Right atrium auricular region (tissue), 2 donors: ENCODE data around the gene SLC39A6. TPM values are rescaled to one million over a fixed set of nuclear protein-coding genes. Genes with fewer than 3 reads are reported as not detected.
"Not testable (repeated sequence)": the region's sequence is repeated elsewhere in the genome, so short reads cannot be mapped to it uniquely, and the experiment has no call there.

ENCODE experiments used
- DNase-seq: peaks from one replicate; pipeline ENCODE4 v3.0.0-alpha.2; 2019; ENCODE audit warnings: low spot score
- H3K27ac ChIP-seq, 2 donors: fragments of 200-600 bp; sonication (generic); 1 replicate in 1 of 2; 2 replicates in 1 of 2; pipeline ENCODE4 v1.5.1; 2016 to 2019
- H3K27me3 ChIP-seq, 2 donors: fragments of 200-600 bp; sonication (generic); one replicate each; pipeline versions ENCODE4 v1.5.1 to v1.6.0; 2017 to 2019
- H3K36me3 ChIP-seq: fragments of 200-600 bp; sonication (generic); one replicate; pipeline ENCODE4 v1.5.1; 2016
- H3K4me1 ChIP-seq, 2 donors: fragments of 200-600 bp; sonication (generic); one replicate each; pipeline versions ENCODE4 v1.5.1 to v1.6.0; 2017 to 2019
- H3K4me3 ChIP-seq, 2 donors: fragments of 200-600 bp; sonication (generic); 1 replicate in 1 of 2; 2 replicates in 1 of 2; pipeline ENCODE4 v1.5.1; 2017 to 2019; ENCODE audit warnings: mild to moderate bottlenecking in 1 of 2, moderate library complexity in 1 of 2
- H3K9me3 ChIP-seq, 2 donors: fragments of 200-600 bp; sonication (generic); one replicate each; pipeline ENCODE4 v1.5.1; 2019
- CTCF ChIP-seq, 2 donors: fragments of 200-600 bp; sonication (generic); IDR thresholded peaks; one replicate each; pipeline ENCODE4 v1.5.1; 2019; ENCODE audit warnings: antibody characterized with exemption in 2 of 2
- total RNA-seq, 2 donors: library from RNA; depleted of rRNA; stranded (reverse); fragments of >200 nt; gene quantifications; one replicate each; pipeline ENCODE4 v1.1.0, GENCODE V29; 2016

SLC39A6 gene
- total RNA-seq, 2 donors from 2014 or later = 15.9 to 20.0 TPM

GRCh38 chr18:36094431-36094830 is 34.7 kb downstream of the SLC39A6 start:
- no peaks in the 10 kb centered on the region for H3K36me3 ChIP-seq
- no peak for TF ChIP-seq CTCF (IDR thresholded peaks at IDR 0.05)
- no peaks in the 10 kb centered on the region for H3K9me3 ChIP-seq
- no peak overlapping the region for H3K4me3 ChIP-seq
- DNase-seq = no peak
- H3K27ac ChIP-seq = no peak overlapping the region
- H3K4me1 ChIP-seq = no peaks in the 10 kb centered on the region
- no peaks in the 10 kb centered on the region for H3K27me3 ChIP-seq

GRCh38 chr18:36092116-36092515 is 37.0 kb downstream of the SLC39A6 start:
- not testable (repeated sequence) for H3K27me3 ChIP-seq, H3K36me3 ChIP-seq, H3K4me3 ChIP-seq, DNase-seq, H3K4me1 ChIP-seq, H3K9me3 ChIP-seq, H3K27ac ChIP-seq

GRCh38 chr18:36089001-36089400 is 40.1 kb downstream of the SLC39A6 start:
- Histone ChIP-seq H3K9me3 (no peaks in the 10 kb centered on the region), H3K27ac (no peak overlapping the region), H3K27me3 (no peaks in the 10 kb centered on the region), H3K36me3 (no peaks in the 10 kb centered on the region), H3K4me1 (no peaks in the 10 kb centered on the region), H3K4me3 (no peak overlapping the region)
- DNase-seq = no peak
- no peak for TF ChIP-seq CTCF (IDR thresholded peaks at IDR 0.05)

GRCh38 chr18:36088256-36088655 is 40.9 kb downstream of the SLC39A6 start:
- H3K4me3 ChIP-seq = no peak overlapping the region
- no peak for TF ChIP-seq CTCF (IDR thresholded peaks at IDR 0.05)
- H3K4me1 ChIP-seq = no peaks in the 10 kb centered on the region
- no peak overlapping the region for H3K27ac ChIP-seq
- H3K9me3 ChIP-seq = no peaks in the 10 kb centered on the region
- no peak for DNase-seq
- H3K36me3 ChIP-seq = no peaks in the 10 kb centered on the region
- no peaks in the 10 kb centered on the region for H3K27me3 ChIP-seq

GRCh38 chr18:36086186-36086585 is 43.0 kb downstream of the SLC39A6 start:
- no peaks in the 10 kb centered on the region for H3K4me1 ChIP-seq
- DNase-seq = no peak
- no peaks in the 10 kb centered on the region for H3K27me3 ChIP-seq
- no peaks in the 10 kb centered on the region for H3K36me3 ChIP-seq
- no peak for TF ChIP-seq CTCF (IDR thresholded peaks at IDR 0.05)
- H3K4me3 ChIP-seq = no peak overlapping the region
- H3K27ac ChIP-seq = no peak overlapping the region
- H3K9me3 ChIP-seq = peaks cover 0 to 1% of the 10 kb centered on the region in 2 donors

GRCh38 chr18:36085195-36085594 is 43.9 kb downstream of the SLC39A6 start:
- Histone ChIP-seq H3K9me3 (peaks cover 0 to 11% of the 10 kb centered on the region in 2 donors), H3K36me3 (no peaks in the 10 kb centered on the region), H3K4me1 (no peaks in the 10 kb centered on the region), H3K27ac (no peak overlapping the region), H3K4me3 (no peak overlapping the region), H3K27me3 (no peaks in the 10 kb centered on the region)
- DNase-seq = no peak
- TF ChIP-seq CTCF (IDR thresholded peaks at IDR 0.05) = no peak
